Activated B cell treated with CpG ODN at 0.5 μM for 24 hours (primary cell): ENCODE data around the gene SPTBN4. TPM values are rescaled to one million over a fixed set of nuclear protein-coding genes. Genes with fewer than 3 reads are reported as not detected.

Source experiments
- ATAC-seq: fragments of 200-7000 bp; cut with Tn5 transposase; one replicate; pipeline ENCODE4 v1.10.0; 2021; ENCODE audit warnings: low read depth, mild to moderate bottlenecking, moderate library complexity
- CTCF ChIA-PET: fragments of 350-600 bp; sonication (Branson Sonifier 250); formaldehyde crosslinking; loops from one replicate; lab custom pipeline; 2021; ENCODE audit warnings: antibody characterized with exemption; lab: Charles Lee
- POLR2A ChIA-PET: fragments of 350-600 bp; sonication (Branson Sonifier 250); formaldehyde crosslinking; loops from one replicate; lab custom pipeline; 2021; ENCODE audit warnings: antibody characterized with exemption; lab: Charles Lee
- DNase-seq: peaks from one replicate; pipeline ENCODE4 v3.0.0; 2022
- H3K27ac Mint-ChIP-seq: one replicate; pipeline ENCODE4 v1.8.0; 2020; ENCODE audit warnings: mixed read lengths
- H3K27me3 Mint-ChIP-seq: one replicate; pipeline ENCODE4 v1.8.0; 2021; ENCODE audit warnings: mixed read lengths
- H3K36me3 Mint-ChIP-seq: one replicate; pipeline ENCODE4 v1.8.0; 2021; ENCODE audit warnings: low read depth, mixed read lengths
- H3K4me1 Mint-ChIP-seq: one replicate; pipeline ENCODE4 v1.8.0; 2021; ENCODE audit warnings: mixed read lengths
- H3K4me3 Mint-ChIP-seq: one replicate; pipeline ENCODE4 v1.8.0; 2020; ENCODE audit warnings: mild to moderate bottlenecking, mixed read lengths
- H3K9me3 Mint-ChIP-seq: one replicate; pipeline ENCODE4 v1.8.0; 2020; ENCODE audit warnings: mixed read lengths
- intact Hi-C: fragments of 100-400 bp; cut with micrococcal nuclease; formaldehyde crosslinking; loops from one replicate; pipeline ENCODE4 v1.15.1; 2024
- total RNA-seq: library from RNA; stranded (reverse); gene quantifications from 2 replicates; pipeline ENCODE4 v1.2.3, GENCODE V29; 2022
- TF ChIP-seq, protein P1 (sequence below): fragments of 200-600 bp; IDR thresholded peaks from one replicate; pipeline ENCODE4 v1.8.0; 2022; ENCODE audit warnings: antibody characterized with exemption, mild to moderate bottlenecking

The SPTBN4 gene
- total RNA-seq, 1 donor from 2014 or later, result 0.20 TPM

DNA sequence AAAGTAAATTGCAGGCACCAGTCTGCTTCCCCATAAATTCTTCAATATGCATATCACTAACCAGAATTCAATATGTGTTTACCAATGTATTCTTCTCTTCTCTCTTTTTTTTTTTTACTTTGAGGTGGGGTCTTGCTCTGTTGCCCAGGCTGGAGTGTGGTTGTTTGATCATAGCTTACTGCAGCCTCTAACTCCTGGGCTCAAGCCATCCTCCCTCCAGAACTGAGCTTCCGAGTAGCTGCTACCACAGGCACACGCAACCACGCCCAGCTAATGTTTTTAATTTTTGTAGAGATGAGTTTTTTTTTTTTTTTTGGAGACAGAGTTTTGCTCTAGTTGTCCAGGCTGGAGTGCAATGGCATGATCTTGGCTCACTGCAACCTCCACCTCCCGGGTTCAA is 151.2 kb downstream of the SPTBN4 start:
- intact Hi-C loops, result loop anchor here (10.0 kb wide), 1 partner anchor 97 kb away; the partner anchor contains the start of genes COQ8B and ITPKC
- H3K4me3 Mint-ChIP-seq, result no peak overlapping the region
- TF ChIP-seq, protein P1, sequence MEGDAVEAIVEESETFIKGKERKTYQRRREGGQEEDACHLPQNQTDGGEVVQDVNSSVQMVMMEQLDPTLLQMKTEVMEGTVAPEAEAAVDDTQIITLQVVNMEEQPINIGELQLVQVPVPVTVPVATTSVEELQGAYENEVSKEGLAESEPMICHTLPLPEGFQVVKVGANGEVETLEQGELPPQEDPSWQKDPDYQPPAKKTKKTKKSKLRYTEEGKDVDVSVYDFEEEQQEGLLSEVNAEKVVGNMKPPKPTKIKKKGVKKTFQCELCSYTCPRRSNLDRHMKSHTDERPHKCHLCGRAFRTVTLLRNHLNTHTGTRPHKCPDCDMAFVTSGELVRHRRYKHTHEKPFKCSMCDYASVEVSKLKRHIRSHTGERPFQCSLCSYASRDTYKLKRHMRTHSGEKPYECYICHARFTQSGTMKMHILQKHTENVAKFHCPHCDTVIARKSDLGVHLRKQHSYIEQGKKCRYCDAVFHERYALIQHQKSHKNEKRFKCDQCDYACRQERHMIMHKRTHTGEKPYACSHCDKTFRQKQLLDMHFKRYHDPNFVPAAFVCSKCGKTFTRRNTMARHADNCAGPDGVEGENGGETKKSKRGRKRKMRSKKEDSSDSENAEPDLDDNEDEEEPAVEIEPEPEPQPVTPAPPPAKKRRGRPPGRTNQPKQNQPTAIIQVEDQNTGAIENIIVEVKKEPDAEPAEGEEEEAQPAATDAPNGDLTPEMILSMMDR, result no peak
- H3K9me3 Mint-ChIP-seq, result no peaks in the 10 kb centered on the region
- H3K36me3 Mint-ChIP-seq, result peaks cover 45% of the 10 kb centered on the region
- no peak overlapping the region for H3K27ac Mint-ChIP-seq
- H3K27me3 Mint-ChIP-seq, result no peaks in the 10 kb centered on the region
- ChIA-PET CTCF (no interaction called here), POLR2A (interaction anchor here (0.6 to 0.7 kb wide), 3 partner anchors 15 to 331 kb away, joined by 3 to 5 read pairs (median 4); no protein-coding TSS in a partner anchor)
- ATAC-seq (no peak), DNase-seq (no peak)
- peaks cover 15% of the 10 kb centered on the region for H3K4me1 Mint-ChIP-seq

DNA sequence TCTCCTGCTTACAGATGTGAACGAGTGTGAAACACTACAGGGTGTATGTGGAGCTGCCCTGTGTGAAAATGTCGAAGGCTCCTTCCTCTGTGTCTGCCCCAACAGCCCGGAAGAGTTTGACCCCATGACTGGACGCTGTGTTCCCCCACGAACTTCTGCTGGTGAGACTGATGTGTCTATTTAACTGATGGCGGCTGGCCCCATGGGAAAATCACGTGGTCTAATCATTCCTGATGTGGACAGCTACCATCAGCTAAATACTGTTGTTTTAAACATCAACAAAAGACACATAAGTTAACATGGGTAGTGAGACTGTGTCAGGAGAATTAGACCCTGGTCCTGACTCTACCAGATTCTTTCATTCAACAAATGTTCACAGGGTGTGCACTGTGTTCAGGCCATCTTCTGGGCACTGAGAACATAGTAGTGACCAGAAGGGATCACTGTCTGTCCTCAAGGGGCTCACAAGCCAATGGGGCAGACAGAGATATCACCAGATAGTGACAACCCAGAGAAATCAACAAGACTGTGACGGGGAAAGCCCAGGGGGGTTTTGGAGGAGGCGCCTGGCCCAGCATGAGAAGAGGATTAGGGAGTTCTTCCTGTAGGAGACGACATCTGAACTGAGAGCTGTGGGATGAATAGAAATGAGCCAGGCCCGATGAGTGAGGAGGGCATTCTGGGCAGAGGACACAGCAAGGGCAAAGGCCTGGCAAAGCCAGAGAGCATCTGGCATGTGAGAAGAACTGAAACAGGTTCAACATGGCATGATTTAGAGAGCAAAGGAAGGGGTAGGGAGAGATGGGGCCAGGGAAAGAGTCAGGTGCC is 152.7 kb downstream of the SPTBN4 start:
- Mint-ChIP-seq H3K4me3 (no peak overlapping the region), H3K4me1 (peaks cover 7% of the 10 kb centered on the region), H3K27me3 (no peaks in the 10 kb centered on the region), H3K27ac (no peak overlapping the region), H3K9me3 (no peaks in the 10 kb centered on the region), H3K36me3 (peaks cover 51% of the 10 kb centered on the region)
- POLR2A ChIA-PET, result interaction anchor here (0.8 to 1.0 kb wide), 2 partner anchors 9 to 16 kb away, joined by 3 read pairs; no protein-coding TSS in a partner anchor
- TF ChIP-seq, protein P1, result no peak
- ATAC-seq, result no peak
- intact Hi-C loops, result loop anchor here (10.0 kb wide), 1 partner anchor 95 kb away; the partner anchor contains the start of genes COQ8B and ITPKC
- no peak for DNase-seq
- CTCF ChIA-PET, result interaction anchor here (1.0 to 1.2 kb wide), 2 partner anchors 13 to 14 kb away, joined by 3 to 5 read pairs; no protein-coding TSS in a partner anchor

DNA sequence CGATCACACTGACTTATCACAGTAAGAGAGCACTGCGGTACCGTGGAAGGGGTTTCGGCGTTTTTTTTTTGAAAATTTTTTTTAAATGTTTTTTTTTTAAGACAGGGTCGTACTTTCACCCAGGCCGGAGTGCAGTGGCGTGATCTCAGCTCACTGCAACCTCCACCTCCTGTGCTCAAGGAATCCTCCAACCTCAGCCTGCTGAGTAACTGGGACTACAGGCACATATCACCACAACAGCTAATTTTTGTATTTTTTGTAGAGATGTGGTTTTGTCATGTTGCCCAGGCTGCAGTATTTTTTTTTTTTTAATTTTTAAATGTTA is 153.3 kb downstream of the SPTBN4 start:
- DNase-seq, result no peak
- H3K4me1 Mint-ChIP-seq, result peaks cover 1% of the 10 kb centered on the region
- H3K27me3 Mint-ChIP-seq, result no peaks in the 10 kb centered on the region
- ChIA-PET POLR2A (no interaction called here), CTCF (interaction anchor here (0.7 kb wide), 1 partner anchor 21 kb away, joined by 3 read pairs; no protein-coding TSS in a partner anchor)
- intact Hi-C loops, result no loop called here
- H3K4me3 Mint-ChIP-seq, result no peak overlapping the region
- H3K9me3 Mint-ChIP-seq, result no peaks in the 10 kb centered on the region
- no peak overlapping the region for H3K27ac Mint-ChIP-seq
- ATAC-seq, result no peak
- TF ChIP-seq, protein P1, result no peak
- H3K36me3 Mint-ChIP-seq, result peaks cover 55% of the 10 kb centered on the region

DNA sequence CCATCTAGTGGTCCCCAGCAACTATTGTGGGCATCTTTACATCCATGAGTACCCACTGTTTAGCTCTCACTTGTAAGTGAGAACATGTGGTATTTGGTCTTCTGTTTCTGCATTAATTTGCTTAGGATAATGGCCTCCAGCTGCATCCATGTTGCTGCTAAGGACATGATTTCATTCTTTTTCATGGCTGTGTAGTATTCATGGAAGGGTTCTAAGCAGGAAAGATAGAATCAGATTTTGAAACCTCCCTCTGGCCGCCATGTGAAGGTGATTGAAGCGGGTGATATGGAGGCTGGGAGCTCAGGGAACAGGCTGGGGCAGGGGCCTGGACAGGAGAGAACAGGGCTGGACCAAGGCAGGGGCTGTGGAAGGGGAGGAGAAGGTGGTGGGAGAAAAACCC is 154.5 kb downstream of the SPTBN4 start:
- no peak overlapping the region for H3K4me3 Mint-ChIP-seq
- POLR2A ChIA-PET, result no interaction called here
- no peaks in the 10 kb centered on the region for H3K27me3 Mint-ChIP-seq
- no peaks in the 10 kb centered on the region for H3K4me1 Mint-ChIP-seq
- no peak overlapping the region for H3K27ac Mint-ChIP-seq
- CTCF ChIA-PET, result interaction anchor here (1.0 kb wide), 1 partner anchor 72 kb away, joined by 3 read pairs; no protein-coding TSS in a partner anchor
- ATAC-seq, result no peak
- H3K36me3 Mint-ChIP-seq, result peaks cover 64% of the 10 kb centered on the region
- H3K9me3 Mint-ChIP-seq, result no peaks in the 10 kb centered on the region
- no peak for DNase-seq
- TF ChIP-seq, protein P1, result no peak
- intact Hi-C loops, result no loop called here
